IPS-11a (cell line): Measurements from ENCODE around the gene TOM1.

ENCODE experiments used
- H3K4me3 ChIP-seq: one replicate; pipeline ENCODE4 v1.5.1; 2013; ENCODE audit warnings: low read depth, low read length, control low read depth

Gene TOM1

DNA sequence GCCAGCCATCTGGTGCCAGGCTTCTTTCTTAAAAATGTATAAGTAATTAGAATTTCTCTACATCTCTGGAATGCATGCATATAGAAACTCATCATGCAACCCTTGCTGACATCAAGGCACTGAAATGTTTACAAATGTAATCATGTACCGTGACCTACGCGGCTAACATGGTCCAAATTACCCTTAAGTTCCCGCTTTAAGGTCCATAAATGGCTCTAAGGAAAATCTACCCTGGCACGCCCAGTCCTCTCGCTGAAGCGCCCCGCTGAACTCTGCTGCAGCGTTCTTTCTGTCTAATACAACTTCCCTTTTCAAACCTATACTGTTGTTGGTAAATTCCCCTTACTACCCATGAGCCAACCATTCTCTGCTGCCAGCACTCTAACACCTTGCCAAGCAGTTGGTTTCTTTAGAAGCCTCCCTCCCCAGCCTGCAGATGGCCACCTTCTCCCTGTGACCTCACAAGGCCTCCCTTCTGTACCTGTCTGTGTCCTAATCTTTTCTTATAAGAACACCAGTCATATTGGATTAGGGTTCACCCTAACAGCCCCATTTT lies 67.7 kb downstream of the TOM1 start:
- no peak overlapping the region for H3K4me3 ChIP-seq

DNA sequence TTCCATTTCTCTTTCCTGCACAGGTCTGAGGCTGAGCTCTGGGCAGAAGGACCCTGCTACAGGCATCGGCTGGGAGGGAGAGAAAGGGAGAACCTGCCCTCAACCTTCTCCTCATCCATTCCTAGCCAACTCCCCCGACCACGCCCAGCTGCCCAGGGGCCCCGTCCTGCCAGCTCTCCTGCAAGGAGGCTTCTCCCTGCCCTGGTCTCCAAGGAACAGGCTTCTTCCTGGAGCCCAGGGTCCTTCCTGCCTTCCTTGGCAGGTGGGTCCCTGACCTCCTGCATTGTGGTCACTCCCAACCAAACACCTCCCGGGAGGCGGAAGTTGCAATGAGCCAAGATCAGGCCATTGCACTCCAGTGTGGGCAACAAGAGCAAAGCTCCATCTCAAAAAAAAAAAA lies 68.7 kb downstream of the TOM1 start:
- no peak overlapping the region for H3K4me3 ChIP-seq

DNA sequence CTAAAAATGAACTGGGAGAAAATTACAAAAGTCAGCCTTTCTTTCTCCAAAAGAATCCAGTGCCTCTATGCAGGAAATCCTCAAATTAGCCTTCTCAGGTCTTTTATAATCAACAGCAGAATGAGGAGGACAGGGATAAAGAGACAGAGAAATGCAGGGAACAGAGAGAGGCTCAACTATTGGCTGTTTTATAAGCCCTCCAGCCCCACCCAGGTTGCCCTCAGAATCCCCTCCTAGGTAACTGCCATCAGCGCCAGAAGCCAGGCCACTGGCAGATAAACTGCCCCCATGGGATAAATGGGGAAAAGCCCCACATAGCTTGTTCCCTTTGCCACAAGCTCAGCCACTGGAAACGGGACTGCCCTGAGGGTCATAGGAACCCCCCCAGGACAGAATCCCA lies 70.3 kb downstream of the TOM1 start:
- no peak overlapping the region for H3K4me3 ChIP-seq

DNA sequence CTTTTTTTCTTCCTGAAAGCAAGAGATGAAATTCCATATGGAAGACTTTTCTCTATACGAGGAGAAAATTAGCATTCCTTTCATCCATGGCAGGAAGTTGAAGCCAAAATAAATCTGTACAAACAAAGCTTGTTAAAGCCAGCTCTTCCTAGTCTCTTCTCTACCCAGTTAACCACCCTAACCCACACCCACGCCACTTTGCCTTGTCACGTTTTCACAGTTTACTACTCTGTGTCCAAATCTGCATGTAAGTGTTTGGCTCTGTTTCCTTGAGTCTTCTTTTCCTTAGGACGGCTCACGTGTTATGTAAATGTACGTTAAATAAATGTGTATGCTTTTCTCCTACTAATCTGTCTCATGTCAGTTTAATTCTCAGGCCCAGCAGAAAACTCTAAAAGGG lies 74.1 kb downstream of the TOM1 start:
- H3K4me3 ChIP-seq: no peak overlapping the region

DNA sequence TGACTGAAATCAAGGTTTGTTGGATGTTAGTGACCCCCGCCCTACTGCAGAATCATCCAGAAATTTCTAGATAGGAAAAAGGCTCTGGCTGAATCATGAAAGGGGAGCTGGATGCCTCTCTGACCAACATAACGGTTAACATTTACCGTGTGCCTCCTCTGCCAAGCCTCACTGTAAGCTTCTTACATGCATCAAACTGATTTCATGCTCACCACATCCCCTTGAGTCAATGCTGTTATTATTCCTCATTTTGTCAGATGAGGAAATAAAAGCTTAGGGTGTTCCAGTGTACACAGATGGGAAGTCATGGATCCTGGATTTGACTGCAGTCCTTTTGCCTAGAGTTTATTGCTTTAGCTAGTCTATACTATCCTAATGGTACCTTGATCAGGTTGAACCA lies 75.3 kb downstream of the TOM1 start:
- no peak overlapping the region for H3K4me3 ChIP-seq

DNA sequence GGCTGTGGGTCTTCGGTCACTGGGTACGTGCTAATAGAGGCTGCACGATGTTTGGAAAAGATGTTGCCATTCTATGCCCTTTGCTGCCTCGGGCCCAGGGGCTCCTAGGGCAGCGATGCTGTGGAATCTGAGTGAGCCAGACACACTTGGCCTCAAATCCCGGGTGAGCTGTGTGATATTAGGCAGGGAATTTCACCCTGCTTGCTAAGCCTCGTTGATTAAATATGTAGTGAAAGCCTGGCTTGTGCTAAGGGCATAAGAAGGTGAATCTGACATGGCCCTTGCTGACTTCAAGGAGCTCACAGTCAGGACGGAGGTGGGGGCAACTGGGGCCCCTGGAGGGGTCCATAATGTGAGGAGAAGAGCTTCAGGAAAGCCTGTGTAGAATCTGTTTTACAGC lies 75.8 kb downstream of the TOM1 start:
- H3K4me3 ChIP-seq: no peak overlapping the region

DNA sequence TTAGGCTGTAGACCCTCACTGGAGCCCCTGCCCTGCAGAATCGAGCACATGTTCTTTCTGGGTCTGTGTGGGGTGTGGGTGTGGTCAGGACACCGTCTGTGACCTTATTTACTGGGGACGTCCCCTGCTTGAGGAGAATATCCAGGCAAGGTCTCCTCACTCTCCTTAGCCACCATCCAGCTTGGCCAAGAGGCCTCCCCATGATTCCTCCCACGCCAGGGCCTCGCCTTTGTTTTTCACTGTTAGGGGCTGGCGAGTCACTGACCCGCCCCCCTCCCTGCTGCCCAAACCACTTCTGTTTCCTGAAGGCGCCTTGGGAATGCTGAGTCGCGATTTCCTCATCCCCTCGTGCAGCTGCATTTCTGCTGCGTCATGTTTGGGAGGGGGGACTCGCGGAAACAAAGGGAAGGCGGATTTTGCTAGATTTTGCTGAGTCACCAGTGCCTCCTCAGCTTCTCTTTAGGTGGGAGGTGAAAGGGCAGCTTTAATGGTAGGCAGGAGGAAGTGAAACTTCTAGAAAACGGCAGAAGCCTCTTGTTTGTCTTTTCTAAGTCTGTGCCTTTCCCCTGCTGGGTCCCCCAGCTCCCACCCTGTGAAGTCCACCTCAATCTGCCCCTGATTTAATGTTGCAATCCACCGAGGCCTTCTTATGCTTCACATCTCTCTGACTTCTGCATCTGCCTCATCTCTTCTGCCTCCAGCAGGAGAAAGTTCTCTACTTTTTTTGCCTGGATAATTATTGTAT lies 77.2 kb downstream of the TOM1 start:
- no peak overlapping the region for H3K4me3 ChIP-seq

DNA sequence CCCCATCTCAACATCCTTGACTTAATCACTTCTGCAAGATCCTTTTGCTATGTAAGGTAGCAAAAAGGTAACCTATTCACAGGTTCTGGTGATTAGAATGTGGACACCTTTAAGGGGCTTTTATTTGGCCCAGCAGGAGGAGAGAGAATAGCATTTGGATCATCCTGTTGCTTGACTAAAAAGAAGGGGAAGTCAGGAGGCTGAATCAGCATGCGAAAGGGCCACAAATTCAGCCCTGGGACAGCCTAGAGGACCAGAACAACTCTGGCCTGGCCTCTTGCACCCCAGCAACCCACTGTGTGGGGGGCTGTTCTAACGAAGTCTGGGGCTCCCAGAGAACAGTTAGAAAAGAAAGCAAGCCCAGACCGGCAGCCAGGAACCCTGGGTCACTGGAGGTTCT lies 78.0 kb downstream of the TOM1 start:
- H3K4me3 ChIP-seq: no peak overlapping the region

DNA sequence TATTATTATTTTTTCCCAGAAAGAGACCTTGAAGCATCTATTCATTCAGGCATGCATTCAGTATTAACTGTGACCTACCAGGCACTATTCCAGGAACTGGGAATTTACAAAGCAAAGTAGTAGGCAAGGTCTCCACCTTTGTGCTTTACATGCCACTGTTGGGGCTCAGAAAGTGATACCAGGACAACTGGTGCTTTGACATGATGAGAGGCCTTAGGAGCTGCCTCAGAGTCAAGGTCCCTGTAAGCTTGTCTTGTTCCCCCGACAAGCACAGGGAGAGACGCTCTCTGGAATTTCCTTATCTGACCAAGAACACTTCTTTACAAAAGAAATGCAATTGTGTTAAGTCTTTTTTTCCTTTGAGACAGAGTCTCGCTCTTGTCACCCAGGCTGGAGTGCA lies 78.9 kb downstream of the TOM1 start:
- H3K4me3 ChIP-seq: no peak overlapping the region

DNA sequence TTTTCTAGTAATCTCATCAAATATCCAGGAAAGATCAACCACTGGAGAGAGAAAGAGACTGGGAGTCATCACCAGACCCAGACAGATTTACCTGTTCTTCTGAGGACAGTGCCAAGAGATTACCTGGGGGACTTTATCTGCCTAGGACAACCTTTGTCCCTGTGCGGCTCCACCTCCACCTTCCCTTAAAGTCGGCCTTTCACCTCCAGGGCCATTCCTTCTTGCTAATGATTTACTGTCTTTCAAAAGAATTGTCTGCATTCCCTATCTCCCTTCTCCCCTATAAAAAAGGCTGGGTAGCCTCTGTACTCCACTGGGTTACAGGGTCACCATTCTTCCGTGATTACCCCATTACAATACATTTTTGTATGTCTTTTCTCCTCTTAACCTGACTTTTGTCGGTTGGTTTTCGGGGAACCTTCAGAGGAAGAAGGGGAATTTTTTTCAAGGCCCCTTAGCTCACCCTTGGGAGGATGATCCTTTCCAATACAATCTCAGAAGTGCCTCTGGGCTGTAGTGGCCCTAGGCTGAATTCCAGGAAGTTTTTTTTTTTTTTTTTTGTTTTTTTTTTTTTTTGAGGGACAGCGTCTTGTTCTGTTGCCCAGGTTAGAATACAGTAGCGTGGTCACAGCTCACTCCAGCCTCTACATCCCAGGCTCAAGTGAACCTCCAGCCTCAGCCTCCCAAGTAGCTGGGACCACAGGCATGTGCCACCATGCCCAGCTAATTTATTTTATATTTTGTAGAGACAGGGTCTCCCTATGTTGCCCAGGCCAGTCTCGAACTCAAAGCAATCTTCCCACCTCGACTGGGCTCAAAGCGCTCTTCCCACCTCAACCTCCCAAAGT lies 79.7 kb downstream of the TOM1 start:
- no peak overlapping the region for H3K4me3 ChIP-seq

DNA sequence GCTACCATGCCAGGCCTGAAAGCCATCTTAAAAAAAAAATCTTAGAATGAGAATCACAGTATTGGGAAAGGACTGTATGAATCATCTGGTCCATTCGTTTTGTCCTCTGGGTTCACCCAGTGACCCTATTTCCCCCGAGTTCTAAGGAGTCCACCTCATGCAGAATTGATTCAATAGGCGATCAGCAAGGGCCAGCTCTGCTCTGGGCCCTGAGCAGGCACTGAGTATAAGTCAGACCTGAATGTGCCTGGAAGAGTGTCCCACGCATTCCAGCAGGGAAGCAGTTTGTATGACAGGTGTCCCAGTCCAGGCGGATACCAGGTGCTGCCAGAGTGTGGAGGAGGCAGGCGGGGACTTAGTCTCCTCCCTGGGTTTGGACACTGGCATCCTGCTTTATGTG lies 80.3 kb downstream of the TOM1 start:
- H3K4me3 ChIP-seq: no peak overlapping the region

DNA sequence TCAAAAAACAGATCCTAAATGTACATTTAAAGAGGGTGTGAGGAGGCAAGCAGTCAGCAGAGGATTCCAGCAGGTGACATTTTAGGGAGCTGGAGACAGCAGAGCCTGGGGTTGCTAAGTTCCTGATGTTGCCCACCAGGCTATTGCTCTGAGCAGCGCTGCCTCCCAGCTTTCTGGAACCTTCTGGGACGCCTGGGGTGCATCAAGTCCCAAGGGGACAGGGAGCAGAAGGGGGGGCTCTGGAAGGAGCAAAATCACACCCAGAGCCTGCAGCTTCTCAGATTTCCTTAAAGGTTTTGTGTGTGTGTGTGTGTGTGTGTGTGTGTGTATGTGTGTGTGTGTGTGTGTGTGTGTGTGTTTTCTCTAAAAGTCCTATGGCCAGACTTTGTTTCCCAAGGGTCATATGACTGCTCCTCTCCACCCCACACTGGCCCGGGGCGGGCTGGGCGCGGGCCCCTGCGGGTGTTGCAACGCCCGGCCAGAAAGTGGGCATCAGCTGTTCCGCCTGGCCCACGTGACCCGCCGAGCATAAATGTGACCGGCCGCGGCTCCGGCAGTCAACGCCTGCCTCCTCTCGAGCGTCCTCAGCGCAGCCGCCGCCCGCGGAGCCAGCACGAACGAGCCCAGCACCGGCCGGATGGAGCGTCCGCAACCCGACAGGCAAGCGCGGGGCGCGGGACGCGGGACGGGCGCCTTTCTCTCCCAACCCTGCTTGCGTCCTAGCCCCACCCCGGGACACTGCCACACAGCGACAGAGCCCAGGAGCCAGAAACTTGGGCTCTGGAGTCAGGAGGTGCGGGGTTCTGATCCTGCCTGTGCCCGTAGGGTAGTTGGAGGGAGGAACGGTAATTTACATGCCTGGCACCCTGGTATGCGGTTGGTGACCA lies 81.1 kb downstream of the TOM1 start, which contains the start of gene HMOX1:
TSS of gene HMOX1 (plus strand) at position 560 of the 887 bp plus-strand sequence. CDS start at position 638, 78 bp downstream.
- H3K4me3 ChIP-seq: peak within 1 kb of the TSS; percentile 61

DNA sequence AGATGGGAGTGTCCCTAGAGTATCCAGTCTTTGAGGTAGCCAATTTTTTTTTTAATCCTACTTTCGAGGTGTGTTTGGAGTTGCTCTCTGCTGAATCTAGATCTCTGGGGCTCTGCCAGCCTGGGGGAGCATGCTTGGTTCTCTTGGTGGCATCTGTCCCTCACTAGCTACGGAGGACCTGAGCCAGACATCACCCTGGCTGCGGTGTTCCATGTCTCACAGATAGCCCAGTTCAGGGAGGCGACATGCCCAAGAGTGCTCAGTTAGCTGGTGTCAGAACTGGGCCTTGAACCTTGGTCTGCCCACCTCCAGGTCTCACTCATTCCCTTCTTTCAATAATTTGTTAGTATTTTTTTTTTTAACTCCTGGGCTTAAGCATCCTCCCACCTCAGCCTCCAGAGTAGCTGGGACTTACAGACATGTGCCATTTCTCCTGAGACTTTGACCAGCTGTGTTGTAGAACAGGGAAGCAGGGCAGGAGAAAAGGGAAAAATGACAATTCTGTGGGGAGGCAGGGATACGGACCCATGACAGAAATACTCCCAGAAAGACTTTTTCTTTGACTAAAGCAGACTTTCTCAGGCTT lies 81.8 kb downstream of the TOM1 start:
- peak overlapping the region; percentile 61 for H3K4me3 ChIP-seq

DNA sequence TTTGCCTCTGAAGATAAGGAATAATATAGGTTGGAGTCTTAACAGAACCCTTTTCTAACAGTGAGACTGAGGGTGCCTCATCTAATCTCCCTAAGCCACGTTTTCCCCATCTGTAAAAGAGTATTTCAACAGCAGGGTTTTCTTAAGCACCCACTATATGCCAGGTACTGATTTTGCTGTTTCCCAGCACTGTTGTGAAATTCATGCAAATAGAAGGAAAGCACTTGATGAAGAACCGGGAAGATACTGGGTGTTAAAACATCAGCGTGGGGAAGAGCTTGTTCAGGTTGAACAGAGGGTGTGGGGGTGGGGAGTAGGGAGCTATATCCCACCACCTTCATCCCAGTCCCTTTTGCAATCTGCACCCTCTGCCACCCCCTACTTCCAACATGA lies 84.0 kb downstream of the TOM1 start:
- H3K4me3 ChIP-seq: no peak overlapping the region

DNA sequence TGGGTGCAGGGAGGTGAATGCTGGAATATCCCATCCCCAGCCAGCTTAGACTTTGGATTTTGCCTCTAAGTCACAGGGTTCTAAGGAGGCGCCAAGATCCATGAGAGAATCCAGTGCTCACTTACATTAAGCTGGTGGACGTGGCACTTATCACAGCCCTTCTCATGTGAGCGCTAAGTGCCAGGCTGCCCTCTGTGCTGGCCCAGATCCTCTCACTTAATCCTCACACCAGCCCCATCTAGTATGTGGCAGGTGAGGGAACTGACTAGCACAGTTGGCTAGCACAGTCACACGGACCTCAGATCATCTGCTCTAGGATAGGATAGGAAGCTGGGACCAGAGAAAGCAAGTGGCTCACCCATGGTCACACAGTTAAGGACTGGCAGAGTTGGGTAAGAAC lies 84.8 kb downstream of the TOM1 start:
- no peak overlapping the region for H3K4me3 ChIP-seq

DNA sequence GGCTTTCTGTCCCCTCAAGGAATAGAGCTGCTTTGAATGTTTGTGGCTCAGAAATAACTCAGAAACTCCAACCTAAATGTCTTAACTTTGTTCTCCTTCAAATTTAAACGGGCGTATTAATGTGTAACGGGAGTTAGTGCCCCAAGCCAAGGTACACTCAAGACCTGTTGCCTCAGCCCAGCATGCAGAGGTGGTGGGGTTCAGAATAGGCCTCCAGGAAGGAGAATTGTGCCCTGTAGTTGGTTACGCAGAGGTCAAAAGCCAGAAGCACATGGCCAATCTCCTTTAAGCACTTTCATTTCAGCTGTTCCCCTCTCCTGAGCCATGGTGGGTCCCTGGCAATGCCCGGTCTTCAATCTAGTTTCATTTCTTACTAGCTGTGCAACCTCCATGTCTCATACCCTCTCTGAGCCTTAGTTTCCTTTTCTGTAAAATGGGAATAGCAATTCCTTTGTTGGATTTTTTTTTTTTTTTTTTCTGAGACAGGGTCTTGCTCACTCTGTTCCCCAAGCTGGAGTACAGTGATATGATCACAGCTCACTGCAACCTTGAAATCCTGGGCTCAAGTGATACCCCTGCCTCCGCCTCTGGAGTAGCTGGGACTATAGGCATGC lies 85.4 kb downstream of the TOM1 start:
- H3K4me3 ChIP-seq: no peak overlapping the region

DNA sequence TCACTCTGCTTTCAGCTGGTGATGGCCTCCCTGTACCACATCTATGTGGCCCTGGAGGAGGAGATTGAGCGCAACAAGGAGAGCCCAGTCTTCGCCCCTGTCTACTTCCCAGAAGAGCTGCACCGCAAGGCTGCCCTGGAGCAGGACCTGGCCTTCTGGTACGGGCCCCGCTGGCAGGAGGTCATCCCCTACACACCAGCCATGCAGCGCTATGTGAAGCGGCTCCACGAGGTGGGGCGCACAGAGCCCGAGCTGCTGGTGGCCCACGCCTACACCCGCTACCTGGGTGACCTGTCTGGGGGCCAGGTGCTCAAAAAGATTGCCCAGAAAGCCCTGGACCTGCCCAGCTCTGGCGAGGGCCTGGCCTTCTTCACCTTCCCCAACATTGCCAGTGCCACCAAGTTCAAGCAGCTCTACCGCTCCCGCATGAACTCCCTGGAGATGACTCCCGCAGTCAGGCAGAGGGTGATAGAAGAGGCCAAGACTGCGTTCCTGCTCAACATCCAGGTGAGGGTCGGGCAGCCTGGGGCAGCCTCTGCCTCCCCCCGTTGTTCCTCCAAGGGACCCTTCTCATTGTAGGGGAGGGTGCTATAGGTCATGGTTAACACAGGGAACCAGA lies 87.1 kb downstream of the TOM1 start:
- H3K4me3 ChIP-seq: no peak overlapping the region

DNA sequence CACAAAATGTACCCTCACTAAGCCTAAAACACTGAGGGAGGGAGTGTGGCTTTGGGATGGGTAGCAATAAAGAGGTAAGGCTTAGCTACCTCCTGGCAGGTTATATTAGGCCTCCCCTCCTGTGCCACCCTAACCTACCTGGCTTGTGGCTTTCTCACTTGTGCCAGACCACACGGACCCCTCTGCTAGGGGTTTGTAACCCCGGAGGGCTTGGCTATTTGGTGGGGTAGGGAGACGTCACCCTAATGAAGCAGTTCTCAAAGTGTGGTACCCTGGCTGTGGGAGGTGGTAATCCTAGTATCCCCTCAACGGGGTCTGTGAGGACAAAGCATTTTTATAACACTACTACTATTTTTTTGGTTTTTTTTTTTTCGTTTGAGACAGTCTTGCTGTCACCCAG lies 91.2 kb downstream of the TOM1 start:
- no peak overlapping the region for H3K4me3 ChIP-seq

DNA sequence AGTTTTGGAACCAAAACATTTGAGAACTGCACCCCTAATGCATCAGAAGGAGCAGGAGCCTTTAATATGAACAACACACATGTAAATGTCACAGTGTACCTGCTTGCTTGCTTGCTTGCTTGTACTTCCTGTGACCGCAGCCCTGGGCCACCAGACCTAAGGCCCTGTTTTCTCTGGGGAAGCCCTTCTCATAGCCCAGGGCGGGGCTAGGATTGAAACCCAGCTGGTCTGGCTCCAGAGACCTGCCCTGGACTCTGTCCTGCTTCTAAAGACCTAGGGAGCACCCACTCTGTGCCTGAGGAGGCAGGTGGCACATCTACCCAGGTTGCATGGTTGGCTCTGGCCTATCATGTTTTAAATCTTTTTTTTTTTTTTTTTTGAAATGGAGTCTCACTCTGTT lies 92.7 kb downstream of the TOM1 start:
- no peak overlapping the region for H3K4me3 ChIP-seq
